ENCODE measurements around the gene MYCBP2.
"Not testable (repeated sequence)": the region's sequence is repeated elsewhere in the genome, so short reads cannot be mapped to it uniquely, and the experiment has no call there.

Gene MYCBP2

DNA sequence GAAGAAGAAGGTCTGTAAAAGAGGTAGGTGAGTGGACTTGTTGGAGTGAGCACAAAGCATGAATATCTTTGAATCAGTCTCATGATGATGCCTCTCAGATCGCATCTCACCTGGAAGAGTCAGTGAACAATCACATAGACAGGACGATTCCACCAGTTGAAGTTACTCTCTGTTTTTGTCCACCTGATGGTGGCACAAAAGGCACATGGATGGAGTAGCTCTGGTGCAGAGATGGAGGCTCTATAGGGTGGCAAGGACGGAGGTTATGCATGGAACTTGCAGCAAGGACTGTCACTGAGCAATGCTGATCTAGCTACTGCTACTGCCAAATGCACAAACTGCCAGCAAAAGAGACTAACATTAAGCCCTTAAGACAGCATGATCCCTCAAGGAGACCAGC lies 10.3 kb upstream of the MYCBP2 start:
- no peak for DNase-seq (ENCODE audit: low read depth in 2 of 2, low spot score in 1 of 2)

DNA sequence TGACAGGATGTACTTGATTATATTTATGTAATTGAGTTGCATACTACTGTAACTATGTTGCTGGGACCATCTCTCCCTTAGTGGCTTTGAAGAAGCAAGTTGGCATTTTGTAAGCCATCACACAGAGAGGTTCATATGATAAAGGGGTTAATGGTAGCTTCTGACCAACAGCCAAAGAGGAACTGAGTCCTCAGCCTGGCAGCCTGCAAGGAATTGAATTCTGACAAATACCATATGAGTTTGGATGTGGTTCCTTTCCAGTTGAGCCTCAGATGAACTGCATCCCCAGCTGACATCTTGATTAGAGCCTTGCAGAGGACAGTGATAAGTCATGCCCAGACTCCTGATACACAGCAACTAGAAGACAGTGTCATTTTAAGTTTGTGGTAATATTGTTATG lies 8.6 kb upstream of the MYCBP2 start:
- no peak for DNase-seq (ENCODE audit: low read depth in 2 of 2, low spot score in 1 of 2)

GRCh38 chr13:77333594-77333993 lies 6.7 kb upstream of the MYCBP2 start:
- DNase-seq (ENCODE audit: low read depth in 2 of 2, low spot score in 1 of 2): no peak

DNA sequence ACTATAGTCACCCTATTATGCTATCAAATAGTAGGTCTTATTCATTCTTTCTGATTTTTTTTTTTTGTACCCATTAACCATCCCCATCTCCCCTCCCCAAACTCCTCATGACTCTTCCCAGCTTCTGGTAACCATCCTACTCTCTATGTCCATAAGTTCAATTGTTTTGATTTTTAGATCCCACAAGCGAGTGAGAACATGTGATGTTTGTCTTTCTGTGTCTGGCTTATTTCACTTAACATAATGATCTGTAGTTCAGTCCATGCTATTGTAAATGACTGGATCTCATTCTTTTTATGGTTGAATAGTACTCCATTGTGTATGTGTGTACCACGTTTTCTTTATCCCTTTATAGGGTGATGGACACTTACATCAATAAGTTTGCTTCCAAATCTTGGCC lies 4.5 kb upstream of the MYCBP2 start:
- no peak for DNase-seq (ENCODE audit: low read depth in 2 of 2, low spot score in 1 of 2)

GRCh38 chr13:77329911-77330584 lies 3.2 kb upstream of the MYCBP2 start:
- DNase-seq (ENCODE audit: low read depth in 2 of 2, low spot score in 1 of 2): no peak

DNA sequence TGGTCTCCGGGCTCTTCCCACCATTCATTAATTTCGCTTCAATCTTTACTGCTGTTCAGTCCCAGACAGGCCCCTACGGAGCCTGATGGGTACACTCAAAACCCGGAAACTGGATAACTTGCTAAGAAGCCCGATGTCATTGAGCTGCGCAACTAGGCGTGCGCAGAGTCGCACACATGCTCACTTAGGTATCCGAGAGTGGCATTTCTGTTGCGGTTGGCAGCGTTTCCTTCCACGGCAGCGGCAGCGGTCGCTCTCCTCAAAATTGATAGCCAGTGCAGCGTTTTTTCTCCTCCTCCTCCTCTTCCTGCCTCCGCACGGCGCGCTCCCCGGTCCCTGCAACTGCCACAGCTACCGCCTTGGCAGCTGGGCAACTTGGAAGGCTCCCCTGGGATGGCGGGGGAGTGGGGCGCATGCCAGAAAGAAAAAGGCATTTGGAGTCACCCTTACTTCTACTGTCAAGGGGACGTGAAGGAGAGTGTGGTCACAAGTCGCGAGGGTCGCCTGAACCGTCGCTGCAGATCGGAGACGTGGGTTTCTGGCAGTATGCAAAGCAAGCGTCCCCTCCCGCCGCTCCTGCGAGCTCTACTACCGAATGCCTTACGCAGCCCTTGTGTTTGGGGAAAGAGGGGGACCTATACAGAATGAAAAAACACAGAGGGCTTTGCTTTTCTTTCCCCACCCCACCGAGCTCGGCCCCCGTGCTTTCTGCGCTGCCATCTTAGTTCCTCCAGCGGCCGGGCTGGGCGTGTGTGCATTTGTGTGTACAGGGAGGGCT lies 2.4 kb upstream of the MYCBP2 start:
- DNase-seq (ENCODE audit: low read depth in 2 of 2, low spot score in 1 of 2): peak; percentile 56 to 74

- DNase-seq (ENCODE audit: low read depth in 2 of 2, low spot score in 1 of 2): no peak
Measured at GRCh38 chr13:77328819-77329132, 1.9 kb upstream of the MYCBP2 start.

DNA sequence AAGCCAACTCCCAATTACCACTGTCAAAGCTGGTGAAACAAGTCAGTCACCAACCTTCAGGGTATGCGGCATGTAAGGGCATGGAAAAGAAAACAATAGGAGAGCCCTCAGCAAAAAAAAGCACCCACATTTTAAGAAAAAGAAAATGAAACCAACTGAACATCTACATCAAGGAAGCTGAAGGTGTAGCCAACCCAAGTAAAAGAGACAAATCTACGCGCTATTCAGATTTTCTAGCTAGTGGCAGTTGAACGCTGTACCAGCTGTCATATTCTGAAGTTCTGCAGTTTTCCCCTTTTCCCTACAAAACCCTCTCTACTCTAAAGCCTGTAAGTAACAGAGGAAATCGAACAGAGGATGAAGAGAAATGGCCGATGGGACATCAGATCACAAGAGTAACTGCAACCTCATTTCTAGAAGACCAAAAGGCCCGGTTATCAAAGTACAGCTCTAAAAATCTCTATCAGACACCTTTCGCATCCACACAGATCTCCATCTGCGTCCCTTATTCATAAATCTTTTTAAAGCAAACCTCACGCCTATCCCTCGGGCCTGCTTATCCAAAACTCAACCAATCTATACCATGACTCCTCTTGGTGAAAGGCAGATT lies 1.4 kb downstream of the MYCBP2 start:
- DNase-seq (ENCODE audit: low read depth in 2 of 2, low spot score in 1 of 2): no peak

DNA sequence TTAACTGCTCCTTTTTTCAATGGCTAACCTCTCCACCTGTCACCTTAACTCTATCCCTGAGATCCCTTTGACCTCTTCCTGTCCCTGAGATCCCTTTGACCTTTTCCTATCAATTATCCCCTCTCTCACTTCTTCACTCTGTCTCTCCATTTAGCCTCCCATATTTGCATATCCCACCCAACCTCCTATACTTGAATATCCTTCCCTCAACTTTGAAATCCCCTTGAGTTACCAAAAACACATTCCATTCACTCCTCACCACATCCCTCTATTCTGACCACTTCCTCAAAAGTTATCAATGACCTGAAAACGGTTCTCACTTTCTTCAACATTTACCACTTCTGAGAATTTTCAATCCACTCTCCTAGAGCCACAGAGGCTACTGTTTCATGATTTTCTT lies 3.0 kb downstream of the MYCBP2 start:
- no peak for DNase-seq (ENCODE audit: low read depth in 2 of 2, low spot score in 1 of 2)

GRCh38 chr13:77319536-77319935 lies 7.4 kb downstream of the MYCBP2 start:
- DNase-seq (ENCODE audit: low read depth in 2 of 2, low spot score in 1 of 2): no peak

- no peak for DNase-seq (ENCODE audit: low read depth in 2 of 2, low spot score in 1 of 2)
Measured at GRCh38 chr13:77318741-77319140, 8.2 kb downstream of the MYCBP2 start.

- no peak for DNase-seq (ENCODE audit: low read depth in 2 of 2, low spot score in 1 of 2)
Measured at GRCh38 chr13:77316430-77316829, 10.5 kb downstream of the MYCBP2 start.

GRCh38 chr13:77315509-77315908 lies 11.4 kb downstream of the MYCBP2 start:
- DNase-seq (ENCODE audit: low read depth in 2 of 2, low spot score in 1 of 2): not testable (repeated sequence)

DNA sequence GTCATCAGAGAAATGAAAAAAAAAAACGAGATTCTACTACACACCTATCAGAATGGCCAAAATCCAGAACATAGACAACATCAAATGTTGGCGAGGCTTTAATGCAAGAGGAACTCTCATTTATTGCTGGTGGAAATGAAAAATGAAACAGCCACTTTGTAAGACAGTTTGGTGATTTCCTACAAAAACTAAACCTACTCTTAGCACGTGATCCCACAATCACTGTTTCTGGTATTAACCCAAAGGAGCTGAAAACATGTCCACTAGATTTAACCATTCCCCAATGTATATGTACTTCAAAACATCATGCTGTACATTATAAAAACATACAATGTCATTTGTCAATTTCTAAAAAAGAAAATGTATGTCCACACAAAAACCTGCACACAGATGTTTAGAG lies 13.0 kb downstream of the MYCBP2 start:
- no peak for DNase-seq (ENCODE audit: low read depth in 2 of 2, low spot score in 1 of 2)

DNA sequence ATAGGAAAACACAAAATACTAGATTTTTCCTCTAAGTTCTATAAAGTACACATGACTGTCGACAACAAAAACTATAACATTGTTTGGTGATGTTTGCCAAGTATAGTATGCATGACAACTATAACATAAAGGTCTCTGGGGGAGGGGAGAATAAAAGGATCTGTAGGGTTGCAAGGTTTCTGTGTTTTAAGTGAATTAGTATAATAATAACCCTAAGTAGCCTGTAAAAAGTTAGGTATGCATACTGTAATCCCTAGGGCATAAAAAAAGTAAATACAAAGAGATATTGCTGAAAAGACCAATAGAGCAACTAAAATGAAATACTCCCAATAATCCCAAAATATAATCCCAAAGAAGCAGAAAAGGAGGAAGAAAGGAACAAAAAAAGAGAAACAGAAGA lies 14.6 kb downstream of the MYCBP2 start:
- no peak for DNase-seq (ENCODE audit: low read depth in 2 of 2, low spot score in 1 of 2)

- DNase-seq (ENCODE audit: low read depth in 2 of 2, low spot score in 1 of 2): no peak
Measured at GRCh38 chr13:77310579-77311279, 16.2 kb downstream of the MYCBP2 start.

GRCh38 chr13:77310161-77310560 lies 16.7 kb downstream of the MYCBP2 start:
- DNase-seq (ENCODE audit: low read depth in 2 of 2, low spot score in 1 of 2): no peak

- no peak for DNase-seq (ENCODE audit: low read depth in 2 of 2, low spot score in 1 of 2)
Measured at GRCh38 chr13:77309254-77309653, 17.6 kb downstream of the MYCBP2 start.

- no peak for DNase-seq (ENCODE audit: low read depth in 2 of 2, low spot score in 1 of 2)
Measured at GRCh38 chr13:77306458-77306857, 20.4 kb downstream of the MYCBP2 start.

DNA sequence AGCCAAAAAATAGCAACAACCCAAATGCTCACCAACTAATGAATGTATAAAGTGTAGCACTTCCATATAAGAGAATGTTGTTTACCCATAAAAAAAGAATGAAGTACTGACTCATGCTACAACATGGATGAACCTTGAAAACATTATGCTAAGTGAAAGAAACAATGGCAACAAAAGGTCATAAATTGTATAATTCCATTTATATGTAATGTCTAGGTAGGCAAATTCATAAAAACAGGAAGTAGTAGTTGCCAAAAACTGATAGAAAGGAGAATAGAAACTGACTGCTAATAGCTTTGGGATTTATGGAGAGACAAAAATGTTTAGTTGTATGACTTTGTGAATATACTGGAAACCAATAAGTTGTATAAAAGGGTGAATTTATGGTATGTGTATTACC lies 21.6 kb downstream of the MYCBP2 start:
- no peak for DNase-seq (ENCODE audit: low read depth in 2 of 2, low spot score in 1 of 2)

GRCh38 chr13:77300176-77301037 lies 26.5 kb downstream of the MYCBP2 start:
- no peak for DNase-seq (ENCODE audit: low read depth in 2 of 2, low spot score in 1 of 2)
